Hepatocyte (in vitro differentiated cells): ENCODE data around the gene SETD6. TPM values are rescaled to one million over a fixed set of nuclear protein-coding genes. Genes with fewer than 3 reads are reported as not detected.
A peak's percentile ranks its signal among the peaks of the same experiment; 100 is the strongest.

Source experiments
- DNase-seq: peaks from one replicate; pipeline ENCODE4 v3.0.0-alpha.2; 2016; ENCODE audit warnings: low spot score
- H2AFZ ChIP-seq: fragments of 200-600 bp; sonication (generic); 2 replicates; pipeline ENCODE4 v1.6.0; 2016; ENCODE audit warnings: antibody characterized with exemption, mild to moderate bottlenecking
- H3K27ac ChIP-seq: fragments of 200-600 bp; sonication (generic); 2 replicates; pipeline ENCODE4 v1.5.1; 2016; ENCODE audit warnings: mild to moderate bottlenecking
- H3K27me3 ChIP-seq: fragments of 200-600 bp; sonication (generic); 2 replicates; pipeline ENCODE4 v1.6.1; 2016
- H3K36me3 ChIP-seq: fragments of 200-600 bp; sonication (generic); replicated peaks from 2 replicates; pipeline ENCODE4 v1.5.1; 2016; ENCODE audit warnings: low read depth; ENCODE audit not compliant: insufficient read depth
- H3K4me1 ChIP-seq: fragments of 200-600 bp; sonication (generic); 2 replicates; pipeline ENCODE4 v1.5.1; 2016; ENCODE audit warnings: mild to moderate bottlenecking, moderate library complexity; ENCODE audit not compliant: insufficient read depth
- H3K4me2 ChIP-seq: fragments of 200-600 bp; sonication (generic); 2 replicates; pipeline ENCODE4 v1.6.0; 2016
- H3K4me3 ChIP-seq: fragments of 200-600 bp; sonication (generic); 2 replicates; pipeline ENCODE4 v1.5.1; 2016; ENCODE audit warnings: mild to moderate bottlenecking
- H3K79me2 ChIP-seq: fragments of 200-600 bp; sonication (generic); 2 replicates; pipeline ENCODE4 v1.6.0; 2017; ENCODE audit warnings: mild to moderate bottlenecking
- H3K9me2 ChIP-seq: fragments of 200-600 bp; sonication (generic); replicated peaks from 2 replicates; pipeline ENCODE4 v1.6.0; 2017; ENCODE audit warnings: mild to moderate bottlenecking; ENCODE audit not compliant: insufficient read depth
- H3K9me3 ChIP-seq: fragments of 200-600 bp; sonication (generic); 2 replicates; pipeline ENCODE4 v1.5.1; 2016; ENCODE audit warnings: low read depth, mild to moderate bottlenecking
- H4K20me1 ChIP-seq: fragments of 200-600 bp; sonication (generic); 2 replicates; pipeline ENCODE4 v1.6.0; 2016; ENCODE audit warnings: mild to moderate bottlenecking; ENCODE audit not compliant: insufficient read depth, poor library complexity, severe bottlenecking
- CTCF ChIP-seq: fragments of 200-600 bp; sonication (generic); IDR thresholded peaks from 2 replicates; pipeline ENCODE4 v1.5.1; 2016; ENCODE audit warnings: antibody characterized with exemption, mild to moderate bottlenecking; ENCODE audit not compliant: poor library complexity
- EZH2 ChIP-seq: fragments of 200-600 bp; sonication (generic); IDR thresholded peaks from 2 replicates; pipeline ENCODE4 v1.6.1; 2016; ENCODE audit warnings: antibody characterized with exemption, mild to moderate bottlenecking, borderline replicate concordance
- EZH2phosphoT487 ChIP-seq: fragments of 200-600 bp; sonication (generic); IDR thresholded peaks from one replicate; pipeline ENCODE4 v1.6.1; 2018; ENCODE audit warnings: antibody characterized with exemption, mild to moderate bottlenecking, low read depth, moderate library complexity; ENCODE audit not compliant: unreplicated experiment, severe bottlenecking
- WGBS: methylation state at CpG from one replicate; pipeline ENCODE4 v1.1.6; 2016; ENCODE audit warnings: low lambda C conversion rate; ENCODE audit errors: missing lambda C conversion rate; 5-methylcytosine and 5-hydroxymethylcytosine counted together
- polyA plus RNA-seq: library from polyadenylated mRNA; unstranded; fragments of >200 nt; fragmentation: Nextera tagmentation; extraction: Ambion mirVana; gene quantifications from 2 replicates; pipeline ENCODE4 v1.2.1, GENCODE V29; 2016
- total RNA-seq: library from RNA; depleted of rRNA; stranded (reverse); fragments of >200 nt; gene quantifications from 2 replicates; pipeline ENCODE4 v1.2.3, GENCODE V29; 2014

Gene SETD6
- total and polyA plus RNA-seq, 2 experiments from 2014 or later = 9.7 to 11.4 TPM

GRCh38 chr16:58511933-58512815 lies 3.1 kb upstream of the SETD6 start:
- TF ChIP-seq EZH2 (no peak), EZH2phosphoT487 (no peak), CTCF (peak; percentile 66)
- no peaks in the 10 kb centered on the region for H3K27me3 ChIP-seq
- no peaks in the 10 kb centered on the region for H3K9me2 ChIP-seq
- H4K20me1 ChIP-seq = peaks cover 7% of the 10 kb centered on the region
- peaks cover 21% of the 10 kb centered on the region for H3K4me1 ChIP-seq
- no peak overlapping the region for H3K27ac ChIP-seq
- no peak overlapping the region for H2AFZ ChIP-seq
- no peak overlapping the region for H3K4me2 ChIP-seq
- WGBS = 70% methylated on average over 17 of the region's 17 CpGs
- no peaks in the 10 kb centered on the region for H3K36me3 ChIP-seq
- H3K4me3 ChIP-seq = no peak overlapping the region
- peaks cover 2% of the 10 kb centered on the region for H3K79me2 ChIP-seq
- peak; percentile 80 for DNase-seq
- no peaks in the 10 kb centered on the region for H3K9me3 ChIP-seq

GRCh38 chr16:58513874-58514273 lies 1.4 kb upstream of the SETD6 start:
- no peak overlapping the region for H3K4me3 ChIP-seq
- no peak for DNase-seq
- H3K79me2 ChIP-seq = peaks cover 2% of the 10 kb centered on the region
- no peak for TF ChIP-seq EZH2
- no peak for TF ChIP-seq CTCF
- peaks cover 21% of the 10 kb centered on the region for H3K4me1 ChIP-seq
- H2AFZ ChIP-seq = no peak overlapping the region
- no peaks in the 10 kb centered on the region for H3K9me2 ChIP-seq
- H3K27me3 ChIP-seq = no peaks in the 10 kb centered on the region
- H3K4me2 ChIP-seq = peak overlapping the region; percentile 93
- peaks cover 7% of the 10 kb centered on the region for H4K20me1 ChIP-seq
- no peak overlapping the region for H3K27ac ChIP-seq
- H3K9me3 ChIP-seq = no peaks in the 10 kb centered on the region
- WGBS = 70% methylated on average over 3 of the region's 3 CpGs
- no peaks in the 10 kb centered on the region for H3K36me3 ChIP-seq

- H3K27ac ChIP-seq = peak overlapping the region; percentile 81
- H3K4me3 ChIP-seq = peak overlapping the region; percentile 46
- H3K4me2 ChIP-seq = peak overlapping the region; percentile 93
- H3K9me2 ChIP-seq = no peaks in the 10 kb centered on the region
- H4K20me1 ChIP-seq = peaks cover 7% of the 10 kb centered on the region
- 23% methylated on average over 48 of the region's 66 CpGs for WGBS
- no peaks in the 10 kb centered on the region for H3K9me3 ChIP-seq
- H3K27me3 ChIP-seq = no peaks in the 10 kb centered on the region
- peaks cover 5% of the 10 kb centered on the region for H3K79me2 ChIP-seq
- H2AFZ ChIP-seq = peak overlapping the region; percentile 27
- DNase-seq = peak; percentile 53
- H3K36me3 ChIP-seq = peaks cover 6% of the 10 kb centered on the region
- peaks cover 21% of the 10 kb centered on the region for H3K4me1 ChIP-seq
- TF ChIP-seq EZH2 = no peak
- no peak for TF ChIP-seq EZH2phosphoT487
Measured at GRCh38 chr16:58515871-58516767, 802 bp downstream of the SETD6 start.

GRCh38 chr16:58516768-58517107 lies 1.4 kb downstream of the SETD6 start:
- H3K27ac ChIP-seq = no peak overlapping the region

More at GRCh38 chr16:58516768-58517107, 1.4 kb downstream of the SETD6 start:
- Histone ChIP-seq H3K36me3 (peaks cover 10% of the 10 kb centered on the region), H3K9me3 (no peaks in the 10 kb centered on the region), H4K20me1 (peaks cover 7% of the 10 kb centered on the region), H3K27me3 (no peaks in the 10 kb centered on the region), H3K9me2 (no peaks in the 10 kb centered on the region), H3K4me2 (peak overlapping the region; percentile 93), H3K79me2 (peaks cover 5% of the 10 kb centered on the region), H3K4me3 (no peak overlapping the region), H2AFZ (no peak overlapping the region), H3K4me1 (peaks cover 21% of the 10 kb centered on the region)
- no peak for DNase-seq
- no peak for TF ChIP-seq EZH2phosphoT487
- no peak for TF ChIP-seq CTCF
- TF ChIP-seq EZH2 = no peak
- 91% methylated on average over 4 of the region's 4 CpGs for WGBS
